SK-N-MC (cell line): ENCODE data around the gene KCNJ15.

Experiments used
- DNase-seq: peaks from one replicate; pipeline ENCODE4 v3.0.0-alpha.2; 2011; ENCODE audit warnings: low read depth, low spot score
- H3K27ac ChIP-seq: fragments of 200-600 bp; sonication (generic); 2 replicates; pipeline ENCODE4 v1.5.1; 2016; ENCODE audit warnings: mixed run types
- H3K36me3 ChIP-seq: fragments of 200-600 bp; sonication (generic); 2 replicates; pipeline ENCODE4 v1.6.1; 2017; ENCODE audit warnings: antibody characterized with exemption, low read length, mixed read lengths; ENCODE audit not compliant: insufficient read depth
- H3K4me3 ChIP-seq: fragments of 200-600 bp; sonication (generic); 2 replicates; pipeline ENCODE4 v1.5.1; 2016
- H3K9ac ChIP-seq: fragments of 200-600 bp; sonication (generic); 2 replicates; pipeline ENCODE4 v1.8.0; 2017; ENCODE audit warnings: mixed run types, mixed read lengths; ENCODE audit not compliant: insufficient read length
- H3K9me3 ChIP-seq: fragments of 200-600 bp; sonication (generic); 2 replicates; pipeline ENCODE4 v1.6.1; 2017; ENCODE audit warnings: low read depth, mild to moderate bottlenecking, antibody characterized with exemption, low read length, moderate library complexity, mixed read lengths
- EZH2 ChIP-seq: fragments of 200-600 bp; sonication (generic); IDR thresholded peaks from one replicate; pipeline ENCODE4 v1.6.1; 2017; ENCODE audit warnings: antibody characterized with exemption
- FOXP2 ChIP-seq: optimal IDR thresholded peaks from 2 replicates; pipeline ENCODE3; 2011; ENCODE audit warnings: mild to moderate bottlenecking, moderate library complexity; ENCODE audit not compliant: insufficient read depth; ENCODE audit errors: extremely low read length, control extremely low read depth
- POLR2AphosphoS5 ChIP-seq: IDR thresholded peaks from 2 replicates; pipeline ENCODE4 v1.6.1; 2012; ENCODE audit warnings: mild to moderate bottlenecking, low read depth, low read length, borderline replicate concordance

Gene KCNJ15

DNA sequence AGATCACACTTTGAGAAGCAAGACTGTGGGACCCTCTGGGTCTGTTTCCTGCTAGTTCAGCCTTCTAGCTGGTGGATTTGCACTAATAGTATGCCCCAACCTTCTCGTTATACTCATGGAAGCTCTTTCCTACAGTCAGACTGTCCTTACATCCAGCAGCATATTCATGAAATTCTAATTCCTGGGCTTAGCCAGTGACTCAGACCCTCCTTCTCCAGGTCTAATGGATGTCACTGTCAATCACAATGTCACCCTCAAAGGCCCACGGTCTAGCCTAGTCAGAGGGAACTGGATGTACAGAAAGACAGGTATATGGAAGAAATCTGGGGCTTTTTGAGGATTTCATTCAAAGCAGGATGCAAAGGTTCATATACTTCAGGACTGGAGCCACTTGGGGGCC lies 72.4 kb downstream of the KCNJ15 start:
- no peak for TF ChIP-seq EZH2
- TF ChIP-seq POLR2AphosphoS5: no peak
- no peak for TF ChIP-seq FOXP2
- no peaks in the 10 kb centered on the region for H3K9me3 ChIP-seq
- DNase-seq: no peak
- H3K4me3 ChIP-seq: no peak overlapping the region
- no peak overlapping the region for H3K9ac ChIP-seq
- H3K27ac ChIP-seq: no peak overlapping the region
- H3K36me3 ChIP-seq: no peaks in the 10 kb centered on the region

- H3K9me3 ChIP-seq: no peaks in the 10 kb centered on the region
- no peak overlapping the region for H3K27ac ChIP-seq
- TF ChIP-seq EZH2: no peak
- TF ChIP-seq FOXP2: no peak
- no peak for TF ChIP-seq POLR2AphosphoS5
- H3K36me3 ChIP-seq: no peaks in the 10 kb centered on the region
- no peak overlapping the region for H3K9ac ChIP-seq
- H3K4me3 ChIP-seq: no peak overlapping the region
- no peak for DNase-seq
Observed at GRCh38 chr21:38330666-38331065, 73.9 kb downstream of the KCNJ15 start.

DNA sequence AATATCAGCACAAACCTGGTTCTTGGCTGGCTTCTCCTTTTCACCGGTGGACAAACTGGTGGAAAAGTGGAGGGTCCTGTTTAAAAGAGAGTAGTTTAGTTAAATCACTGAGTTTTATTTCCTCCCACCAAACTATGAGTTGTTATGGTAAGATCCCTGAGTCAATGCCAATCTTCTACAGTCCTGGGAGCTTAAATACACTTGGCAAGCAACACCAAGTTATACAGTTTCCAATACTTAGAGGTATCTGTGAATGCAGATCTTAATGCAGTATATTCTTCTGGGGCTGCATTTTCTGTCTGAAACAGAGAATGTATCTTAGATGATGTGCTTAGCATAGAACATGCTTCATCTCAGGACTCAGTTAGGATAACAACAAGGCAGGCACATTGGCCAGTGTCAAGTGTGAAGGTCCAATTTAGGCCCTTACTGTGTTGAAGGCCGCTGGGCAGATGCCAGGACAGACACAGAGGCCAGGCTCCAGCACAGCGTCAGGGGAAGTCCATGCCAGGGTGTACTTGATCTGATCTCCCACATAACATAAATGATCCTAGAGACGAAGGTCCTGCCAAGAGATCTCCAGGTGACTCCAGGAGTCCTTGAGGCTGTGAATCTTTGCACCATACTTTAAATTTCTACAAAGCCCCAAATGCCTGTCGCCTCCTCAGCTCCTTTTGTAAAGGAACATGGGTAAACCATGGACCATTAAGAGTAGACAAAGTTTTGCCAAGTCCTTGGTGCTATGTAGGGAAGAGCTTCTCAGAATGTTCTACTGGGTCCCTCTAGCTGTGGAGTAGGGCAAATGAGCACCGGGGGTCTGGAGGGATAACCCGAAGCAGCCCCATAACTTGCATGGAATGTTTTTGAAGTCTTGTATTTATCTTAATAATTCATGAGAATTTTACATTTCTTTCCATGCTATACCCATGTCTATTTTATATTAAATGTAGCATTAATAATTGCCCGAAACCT lies 76.8 kb downstream of the KCNJ15 start:
- H3K36me3 ChIP-seq: no peaks in the 10 kb centered on the region
- no peak for TF ChIP-seq POLR2AphosphoS5
- no peak for TF ChIP-seq FOXP2
- TF ChIP-seq EZH2: no peak
- no peak overlapping the region for H3K9ac ChIP-seq
- no peaks in the 10 kb centered on the region for H3K9me3 ChIP-seq
- no peak overlapping the region for H3K4me3 ChIP-seq
- no peak overlapping the region for H3K27ac ChIP-seq
- no peak for DNase-seq

DNA sequence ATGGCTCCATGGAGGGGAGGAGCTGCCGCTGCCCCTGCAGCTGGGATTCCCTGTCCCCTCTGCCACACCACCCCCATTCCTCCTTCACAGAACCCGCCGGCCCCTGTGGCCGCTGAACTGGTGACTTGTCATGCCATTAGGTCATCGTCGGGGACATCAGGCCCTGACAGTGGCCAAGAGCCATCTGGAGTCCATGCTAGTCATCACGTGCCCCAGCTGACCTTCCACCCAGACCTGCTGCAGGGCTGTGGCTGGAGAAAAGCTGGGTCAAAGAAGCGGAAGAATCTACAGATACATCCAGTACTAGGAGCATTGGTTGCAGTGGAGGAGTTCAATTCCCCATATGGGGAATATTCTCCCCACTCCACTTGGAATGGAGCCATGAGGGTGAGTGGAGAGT lies 78.1 kb downstream of the KCNJ15 start:
- no peak overlapping the region for H3K27ac ChIP-seq
- no peak overlapping the region for H3K9ac ChIP-seq
- no peak overlapping the region for H3K4me3 ChIP-seq
- H3K36me3 ChIP-seq: no peaks in the 10 kb centered on the region
- H3K9me3 ChIP-seq: no peaks in the 10 kb centered on the region
- TF ChIP-seq FOXP2: no peak
- no peak for TF ChIP-seq POLR2AphosphoS5
- TF ChIP-seq EZH2: no peak
- DNase-seq: no peak

DNA sequence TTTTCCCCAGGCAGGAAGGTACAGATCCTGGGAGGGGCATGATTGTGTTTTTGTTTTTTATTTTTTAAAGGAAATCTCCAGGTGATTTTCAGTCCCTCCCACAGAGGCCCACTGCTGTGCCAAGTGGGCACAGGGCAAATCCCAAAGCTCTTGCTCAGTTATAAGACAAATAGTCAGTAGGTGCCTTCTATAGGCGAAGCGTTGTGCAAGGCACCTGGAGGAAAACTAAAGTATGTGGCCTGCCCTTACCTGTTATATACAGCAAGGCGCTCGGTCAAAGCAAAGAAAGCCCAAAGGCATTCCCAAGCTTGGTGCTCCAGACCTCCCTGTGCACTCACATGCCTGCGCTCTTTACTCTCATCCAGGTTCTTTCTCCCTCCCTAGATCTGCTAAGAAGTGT lies 81.0 kb downstream of the KCNJ15 start:
- Histone ChIP-seq H3K9me3 (no peaks in the 10 kb centered on the region), H3K9ac (no peak overlapping the region), H3K4me3 (no peak overlapping the region), H3K36me3 (no peaks in the 10 kb centered on the region), H3K27ac (no peak overlapping the region)
- DNase-seq: no peak
- TF ChIP-seq EZH2 (no peak), FOXP2 (no peak), POLR2AphosphoS5 (no peak)

- Histone ChIP-seq H3K4me3 (no peak overlapping the region), H3K27ac (no peak overlapping the region), H3K9me3 (no peaks in the 10 kb centered on the region)
Observed at GRCh38 chr21:38340131-38340530, 83.3 kb downstream of the KCNJ15 start.

GRCh38 chr21:38341546-38342012 lies 84.8 kb downstream of the KCNJ15 start:
- Histone ChIP-seq H3K4me3 (no peak overlapping the region), H3K9ac (no peak overlapping the region), H3K36me3 (no peaks in the 10 kb centered on the region), H3K27ac (no peak overlapping the region), H3K9me3 (no peaks in the 10 kb centered on the region)
- no peak for TF ChIP-seq FOXP2
- no peak for TF ChIP-seq EZH2
- no peak for DNase-seq

More at GRCh38 chr21:38340131-38340530, 83.3 kb downstream of the KCNJ15 start:
- DNase-seq: no peak
- Histone ChIP-seq H3K36me3 (no peaks in the 10 kb centered on the region), H3K9ac (no peak overlapping the region)
- TF ChIP-seq POLR2AphosphoS5 (no peak), EZH2 (no peak), FOXP2 (no peak)

GRCh38 chr21:38342739-38343138 lies 85.9 kb downstream of the KCNJ15 start:
- no peaks in the 10 kb centered on the region for H3K9me3 ChIP-seq
- no peak overlapping the region for H3K9ac ChIP-seq
- no peak for DNase-seq
- H3K36me3 ChIP-seq: no peaks in the 10 kb centered on the region
- TF ChIP-seq FOXP2 (no peak), POLR2AphosphoS5 (no peak), EZH2 (no peak)
- no peak overlapping the region for H3K27ac ChIP-seq
- H3K4me3 ChIP-seq: no peak overlapping the region
